ENCODE measurements around the gene POLE.

The POLE gene

GRCh38 chr12:132606927-132607326, 80.2 kb downstream of the POLE start:
- H3K4me1 ChIP-seq (ENCODE audit: insufficient read depth, low read length) = no peaks in the 10 kb centered on the region
- WGBS = 78% methylated on average over 19 of the region's 19 CpGs
- no peak overlapping the region for H3K9ac ChIP-seq (ENCODE audit: low read depth, low read length)
- H3K9me3 ChIP-seq (ENCODE audit: insufficient read depth, low read depth, low read length) = peaks cover 8% of the 10 kb centered on the region; the same call in 1 of the 2 replicates
- no peak overlapping the region for H3K27ac ChIP-seq (ENCODE audit: low read depth, low read length)
- no peaks in the 10 kb centered on the region for H3K36me3 ChIP-seq (ENCODE audit: insufficient read depth, low read length)
- no peak overlapping the region for H3K4me3 ChIP-seq (ENCODE audit: low read length)
- H3K27me3 ChIP-seq (ENCODE audit: insufficient read depth, low read length) = peaks cover 96% of the 10 kb centered on the region

GRCh38 chr12:132606466-132606865, 80.7 kb downstream of the POLE start:
- peaks cover 96% of the 10 kb centered on the region for H3K27me3 ChIP-seq (ENCODE audit: insufficient read depth, low read length)
- 73% methylated on average over 16 of the region's 16 CpGs for whole genome bisulfite sequencing

GRCh38 chr12:132605892-132606291, 81.2 kb downstream of the POLE start:
- 84% methylated on average over 18 of the region's 18 CpGs for WGBS
- Histone ChIP-seq H3K27ac (ENCODE audit: low read depth, low read length) (no peak overlapping the region), H3K36me3 (ENCODE audit: insufficient read depth, low read length) (no peaks in the 10 kb centered on the region), H3K9ac (ENCODE audit: low read depth, low read length) (no peak overlapping the region), H3K27me3 (ENCODE audit: insufficient read depth, low read length) (peaks cover 97% of the 10 kb centered on the region), H3K4me3 (ENCODE audit: low read length) (no peak overlapping the region), H3K9me3 (ENCODE audit: insufficient read depth, low read depth, low read length) (no peaks in the 10 kb centered on the region), H3K4me1 (ENCODE audit: insufficient read depth, low read length) (no peaks in the 10 kb centered on the region)

More at GRCh38 chr12:132606466-132606865, 80.7 kb downstream of the POLE start:
- Histone ChIP-seq H3K9me3 (ENCODE audit: insufficient read depth, low read depth, low read length) (peaks cover 3% of the 10 kb centered on the region; the same call in 1 of the 2 replicates), H3K9ac (ENCODE audit: low read depth, low read length) (no peak overlapping the region), H3K27ac (ENCODE audit: low read depth, low read length) (no peak overlapping the region), H3K36me3 (ENCODE audit: insufficient read depth, low read length) (no peaks in the 10 kb centered on the region), H3K4me3 (ENCODE audit: low read length) (no peak overlapping the region), H3K4me1 (ENCODE audit: insufficient read depth, low read length) (no peaks in the 10 kb centered on the region)

- peaks cover 97% of the 10 kb centered on the region for H3K27me3 ChIP-seq (ENCODE audit: insufficient read depth, low read length)
- 92% methylated on average over 12 of the region's 16 CpGs for WGBS
These were observed 82.3 kb downstream of the POLE start for GRCh38 chr12:132604668-132605441.

GRCh38 chr12:132604151-132604618, 83.0 kb downstream of the POLE start:
- H3K9me3 ChIP-seq (ENCODE audit: insufficient read depth, low read depth, low read length) = no peaks in the 10 kb centered on the region
- H3K27ac ChIP-seq (ENCODE audit: low read depth, low read length) = no peak overlapping the region
- peaks cover 96% of the 10 kb centered on the region for H3K27me3 ChIP-seq (ENCODE audit: insufficient read depth, low read length)
- H3K4me3 ChIP-seq (ENCODE audit: low read length) = no peak overlapping the region
- H3K4me1 ChIP-seq (ENCODE audit: insufficient read depth, low read length) = 0 out of 2 replicates have a peak, but pooled peaks cover 4% of the 10 kb centered on the region
- H3K36me3 ChIP-seq (ENCODE audit: insufficient read depth, low read length) = no peaks in the 10 kb centered on the region
- 80% methylated on average over 26 of the region's 26 CpGs for WGBS
- no peak overlapping the region for H3K9ac ChIP-seq (ENCODE audit: low read depth, low read length)

More at GRCh38 chr12:132604668-132605441, 82.3 kb downstream of the POLE start:
- no peak overlapping the region for H3K9ac ChIP-seq (ENCODE audit: low read depth, low read length)
- H3K9me3 ChIP-seq (ENCODE audit: insufficient read depth, low read depth, low read length) = no peaks in the 10 kb centered on the region
- 0 out of 2 replicates have a peak, but pooled peaks cover 4% of the 10 kb centered on the region for H3K4me1 ChIP-seq (ENCODE audit: insufficient read depth, low read length)
- no peak overlapping the region for H3K4me3 ChIP-seq (ENCODE audit: low read length)
- no peaks in the 10 kb centered on the region for H3K36me3 ChIP-seq (ENCODE audit: insufficient read depth, low read length)
- no peak overlapping the region for H3K27ac ChIP-seq (ENCODE audit: low read depth, low read length)

- Histone ChIP-seq H3K9me3 (ENCODE audit: insufficient read depth, low read depth, low read length) (no peaks in the 10 kb centered on the region), H3K4me3 (ENCODE audit: low read length) (no peak overlapping the region), H3K27me3 (ENCODE audit: insufficient read depth, low read length) (peaks cover 89% of the 10 kb centered on the region), H3K27ac (ENCODE audit: low read depth, low read length) (no peak overlapping the region), H3K36me3 (ENCODE audit: insufficient read depth, low read length) (no peaks in the 10 kb centered on the region), H3K4me1 (ENCODE audit: insufficient read depth, low read length) (0 out of 2 replicates have a peak, but pooled peaks cover 4% of the 10 kb centered on the region), H3K9ac (ENCODE audit: low read depth, low read length) (no peak overlapping the region)
- 82% methylated on average over 67 of the region's 67 CpGs for WGBS
These were observed 83.6 kb downstream of the POLE start for GRCh38 chr12:132603240-132604150.

- 53% methylated on average over 29 of the region's 29 CpGs for WGBS
These were observed 84.4 kb downstream of the POLE start for GRCh38 chr12:132602572-132603239.

GRCh38 chr12:132601171-132601883, 85.8 kb downstream of the POLE start:
- Histone ChIP-seq H3K27ac (ENCODE audit: low read depth, low read length) (no peak overlapping the region), H3K9ac (ENCODE audit: low read depth, low read length) (no peak overlapping the region), H3K36me3 (ENCODE audit: insufficient read depth, low read length) (no peaks in the 10 kb centered on the region), H3K4me3 (ENCODE audit: low read length) (no peak overlapping the region), H3K9me3 (ENCODE audit: insufficient read depth, low read depth, low read length) (no peaks in the 10 kb centered on the region), H3K27me3 (ENCODE audit: insufficient read depth, low read length) (peaks cover 81% of the 10 kb centered on the region), H3K4me1 (ENCODE audit: insufficient read depth, low read length) (0 out of 2 replicates have a peak, but pooled peaks cover 4% of the 10 kb centered on the region)
- 84% methylated on average over 28 of the region's 31 CpGs for WGBS

More at GRCh38 chr12:132602572-132603239, 84.4 kb downstream of the POLE start:
- Histone ChIP-seq H3K27me3 (ENCODE audit: insufficient read depth, low read length) (peaks cover 81% of the 10 kb centered on the region), H3K27ac (ENCODE audit: low read depth, low read length) (no peak overlapping the region), H3K4me1 (ENCODE audit: insufficient read depth, low read length) (0 out of 2 replicates have a peak, but pooled peaks cover 4% of the 10 kb centered on the region), H3K9me3 (ENCODE audit: insufficient read depth, low read depth, low read length) (no peaks in the 10 kb centered on the region), H3K9ac (ENCODE audit: low read depth, low read length) (no peak overlapping the region), H3K36me3 (ENCODE audit: insufficient read depth, low read length) (no peaks in the 10 kb centered on the region), H3K4me3 (ENCODE audit: low read length) (no peak overlapping the region)

- Histone ChIP-seq H3K9me3 (ENCODE audit: insufficient read depth, low read depth, low read length) (no peaks in the 10 kb centered on the region), H3K27ac (ENCODE audit: low read depth, low read length) (no peak overlapping the region), H3K27me3 (ENCODE audit: insufficient read depth, low read length) (peaks cover 83% of the 10 kb centered on the region), H3K4me3 (ENCODE audit: low read length) (peak overlapping the region; percentile 38), H3K4me1 (ENCODE audit: insufficient read depth, low read length) (peaks cover 4% of the 10 kb centered on the region; the same call in 1 of the 2 replicates), H3K9ac (ENCODE audit: low read depth, low read length) (no peak overlapping the region), H3K36me3 (ENCODE audit: insufficient read depth, low read length) (no peaks in the 10 kb centered on the region)
- 35% methylated on average over 45 of the region's 45 CpGs for WGBS
These were observed 86.8 kb downstream of the POLE start for GRCh38 chr12:132600048-132601032.
